ENCODE measurements around the gene BCCIP.

BCCIP gene

GRCh38 chr10:125822878-125823662, at the start of gene BCCIP, which contains the start of gene UROS:
TSS of gene BCCIP (plus strand) at chr10:125823546. CDS start at chr10:125823558, 12 bp downstream.
TSS of gene UROS (minus strand) at chr10:125823258. CDS start at chr10:125816499, 6,759 bp downstream.
- DNase-seq (ENCODE audit: low read depth): peak; percentile 42

- DNase-seq (ENCODE audit: low read depth): no peak
Observed at GRCh38 chr10:125773687-125774543, 49.4 kb upstream of the BCCIP start.

- no peak for DNase-seq (ENCODE audit: low read depth)
Observed at GRCh38 chr10:125774581-125775191, 48.7 kb upstream of the BCCIP start.

- DNase-seq (ENCODE audit: low read depth): no peak
Observed at GRCh38 chr10:125775491-125776106, 47.7 kb upstream of the BCCIP start, which contains the start of gene MMP21. TSS of gene MMP21 (minus strand) at chr10:125775821. CDS start at chr10:125775821, 0 bp downstream.

GRCh38 chr10:125777806-125778205, 45.5 kb upstream of the BCCIP start:
- DNase-seq (ENCODE audit: low read depth): no peak

- no peak for DNase-seq (ENCODE audit: low read depth)
Observed at GRCh38 chr10:125778556-125778955, 44.8 kb upstream of the BCCIP start.

- DNase-seq (ENCODE audit: low read depth): no peak
Observed at GRCh38 chr10:125779403-125780327, 43.7 kb upstream of the BCCIP start.

- DNase-seq (ENCODE audit: low read depth): no peak
Observed at GRCh38 chr10:125781374-125781773, 42.0 kb upstream of the BCCIP start.

GRCh38 chr10:125782054-125782453, 41.3 kb upstream of the BCCIP start:
- DNase-seq (ENCODE audit: low read depth): no peak

- no peak for DNase-seq (ENCODE audit: low read depth)
Observed at GRCh38 chr10:125782616-125783015, 40.7 kb upstream of the BCCIP start.

- DNase-seq (ENCODE audit: low read depth): no peak
Observed at GRCh38 chr10:125783408-125783807, 39.9 kb upstream of the BCCIP start.

- DNase-seq (ENCODE audit: low read depth): no peak
Observed at GRCh38 chr10:125783957-125784356, 39.4 kb upstream of the BCCIP start.

GRCh38 chr10:125785791-125786190, 37.6 kb upstream of the BCCIP start:
- no peak for DNase-seq (ENCODE audit: low read depth)

GRCh38 chr10:125788156-125789034, 35.0 kb upstream of the BCCIP start:
- no peak for DNase-seq (ENCODE audit: low read depth)

- no peak for DNase-seq (ENCODE audit: low read depth)
Observed at GRCh38 chr10:125792342-125793300, 30.7 kb upstream of the BCCIP start.

GRCh38 chr10:125795128-125795527, 28.2 kb upstream of the BCCIP start:
- DNase-seq (ENCODE audit: low read depth): no peak

- no peak for DNase-seq (ENCODE audit: low read depth)
Observed at GRCh38 chr10:125795637-125796190, 27.6 kb upstream of the BCCIP start.

GRCh38 chr10:125797424-125797823, 25.9 kb upstream of the BCCIP start:
- DNase-seq (ENCODE audit: low read depth): no peak
